Left lobe of liver (tissue), 2 donors: ENCODE data around the gene NRG3. TPM values are rescaled to one million over a fixed set of nuclear protein-coding genes. Genes with fewer than 3 reads are reported as not detected.

ENCODE experiments used
- ATAC-seq: fragments of 200-7000 bp; cut with Tn5 transposase; one replicate; pipeline ENCODE4 v1.9.1; 2020; ENCODE audit warnings: mild to moderate bottlenecking, moderate library complexity
- DNase-seq: peaks from one replicate; pipeline ENCODE4 v3.0.0-alpha.2; 2020; ENCODE audit warnings: low spot score
- total RNA-seq: library from RNA; stranded (reverse); gene quantifications from one replicate; pipeline ENCODE4 v1.2.1, GENCODE V29; 2021
- donor health status: DM: no; HTN: no; CAD: no; lungs with moderate emphysema.
- donor health status: DM: no; HTN: yes; CAD: no.

NRG3 gene
- total RNA-seq, 1 donor from 2014 or later = 1.1 TPM

GRCh38 chr10:82543631-82544030 is 668.6 kb downstream of the NRG3 start:
- DNase-seq (no peak), ATAC-seq (no peak)

- no peak for DNase-seq
- no peak for ATAC-seq
These were observed 669.4 kb downstream of the NRG3 start for GRCh38 chr10:82544377-82544776.

GRCh38 chr10:82551506-82551905 is 676.5 kb downstream of the NRG3 start:
- DNase-seq (no peak), ATAC-seq (no peak)

- ATAC-seq (no peak), DNase-seq (no peak)
These were observed 677.3 kb downstream of the NRG3 start for GRCh38 chr10:82552267-82552666.

GRCh38 chr10:82554381-82554780 is 679.4 kb downstream of the NRG3 start:
- ATAC-seq = no peak
- no peak for DNase-seq

GRCh38 chr10:82558014-82558607 is 683.1 kb downstream of the NRG3 start:
- no peak for DNase-seq
- no peak for ATAC-seq

- no peak for DNase-seq
- ATAC-seq = no peak
These were observed 689.6 kb downstream of the NRG3 start for GRCh38 chr10:82564353-82565196.

- no peak for DNase-seq
These were observed 690.2 kb downstream of the NRG3 start for GRCh38 chr10:82565197-82565575.

GRCh38 chr10:82572744-82573143 is 697.8 kb downstream of the NRG3 start:
- DNase-seq (no peak), ATAC-seq (no peak)

More at GRCh38 chr10:82565197-82565575, 690.2 kb downstream of the NRG3 start:
- ATAC-seq = no peak

- no peak for DNase-seq
- ATAC-seq = no peak
These were observed 699.1 kb downstream of the NRG3 start for GRCh38 chr10:82574081-82574480.

GRCh38 chr10:82575318-82575717 is 700.3 kb downstream of the NRG3 start:
- DNase-seq = no peak
- ATAC-seq = no peak

- no peak for DNase-seq
- no peak for ATAC-seq
These were observed 701.1 kb downstream of the NRG3 start for GRCh38 chr10:82576093-82576492.

- no peak for ATAC-seq
- no peak for DNase-seq
These were observed 706.9 kb downstream of the NRG3 start for GRCh38 chr10:82581940-82582339.

- ATAC-seq (no peak), DNase-seq (no peak)
These were observed 716.4 kb downstream of the NRG3 start for GRCh38 chr10:82591421-82591820.

- ATAC-seq (no peak), DNase-seq (no peak)
These were observed 722.8 kb downstream of the NRG3 start for GRCh38 chr10:82597840-82598239.

- ATAC-seq = no peak
- DNase-seq = no peak
These were observed 734.9 kb downstream of the NRG3 start for GRCh38 chr10:82609845-82610244.

GRCh38 chr10:82618007-82618406 is 743.0 kb downstream of the NRG3 start:
- DNase-seq (no peak), ATAC-seq (no peak)

- no peak for ATAC-seq
These were observed 746.7 kb downstream of the NRG3 start for GRCh38 chr10:82621680-82622079.

GRCh38 chr10:82622479-82622878 is 747.5 kb downstream of the NRG3 start:
- no peak for DNase-seq
- no peak for ATAC-seq

More at GRCh38 chr10:82621680-82622079, 746.7 kb downstream of the NRG3 start:
- DNase-seq = no peak

GRCh38 chr10:82625512-82626189 is 750.7 kb downstream of the NRG3 start:
- DNase-seq = no peak
- ATAC-seq = no peak

GRCh38 chr10:82628373-82628772 is 753.4 kb downstream of the NRG3 start:
- DNase-seq = no peak
- ATAC-seq = peak; percentile 58

GRCh38 chr10:82643076-82643475 is 768.1 kb downstream of the NRG3 start:
- ATAC-seq (no peak), DNase-seq (no peak)
